Tibial nerve (tissue), 3 donors: ENCODE measurements around the gene AQP12A.

Experiments
- POLR2A ChIP-seq, 2 donors: fragments of 450-650 bp; IDR thresholded peaks; one replicate each; pipeline ENCODE4 v1.6.1; 2017; ENCODE audit warnings: antibody characterized with exemption in 2 of 2, mild to moderate bottlenecking in 2 of 2, moderate library complexity in 2 of 2
- TF ChIP-seq, protein P1 (sequence below), 5 experiments: fragments of 200-600 bp in 3 of 5; fragments of 450-650 bp in 2 of 5; sonication (generic) in 3 of 5; IDR thresholded peaks; one replicate each; pipeline ENCODE4 v1.5.1; 2016 to 2019; ENCODE audit warnings: antibody characterized with exemption in 5 of 5, mild to moderate bottlenecking in 3 of 5, moderate library complexity in 2 of 5

DNA sequence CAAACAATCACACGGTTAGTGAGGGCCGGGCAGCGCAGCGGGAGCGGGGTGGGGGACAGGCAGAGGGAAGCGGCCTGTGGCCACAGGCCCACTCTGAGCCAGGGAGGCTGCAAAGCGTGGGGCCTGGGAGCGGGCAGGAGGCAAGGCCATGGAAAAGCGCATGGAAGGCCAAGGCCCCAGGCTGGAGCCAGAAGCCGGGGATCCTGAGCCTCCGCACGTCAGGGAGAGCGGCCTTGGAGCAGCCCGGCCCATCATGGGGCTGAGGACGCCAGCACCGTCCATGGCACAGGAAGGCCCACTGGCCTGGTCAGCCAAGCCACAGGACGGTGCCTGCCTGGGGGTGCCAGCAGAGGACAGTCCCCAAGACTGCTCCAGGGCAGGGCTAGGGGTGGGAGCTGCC, 43.1 kb downstream of the AQP12A start:
- TF ChIP-seq, protein P1, sequence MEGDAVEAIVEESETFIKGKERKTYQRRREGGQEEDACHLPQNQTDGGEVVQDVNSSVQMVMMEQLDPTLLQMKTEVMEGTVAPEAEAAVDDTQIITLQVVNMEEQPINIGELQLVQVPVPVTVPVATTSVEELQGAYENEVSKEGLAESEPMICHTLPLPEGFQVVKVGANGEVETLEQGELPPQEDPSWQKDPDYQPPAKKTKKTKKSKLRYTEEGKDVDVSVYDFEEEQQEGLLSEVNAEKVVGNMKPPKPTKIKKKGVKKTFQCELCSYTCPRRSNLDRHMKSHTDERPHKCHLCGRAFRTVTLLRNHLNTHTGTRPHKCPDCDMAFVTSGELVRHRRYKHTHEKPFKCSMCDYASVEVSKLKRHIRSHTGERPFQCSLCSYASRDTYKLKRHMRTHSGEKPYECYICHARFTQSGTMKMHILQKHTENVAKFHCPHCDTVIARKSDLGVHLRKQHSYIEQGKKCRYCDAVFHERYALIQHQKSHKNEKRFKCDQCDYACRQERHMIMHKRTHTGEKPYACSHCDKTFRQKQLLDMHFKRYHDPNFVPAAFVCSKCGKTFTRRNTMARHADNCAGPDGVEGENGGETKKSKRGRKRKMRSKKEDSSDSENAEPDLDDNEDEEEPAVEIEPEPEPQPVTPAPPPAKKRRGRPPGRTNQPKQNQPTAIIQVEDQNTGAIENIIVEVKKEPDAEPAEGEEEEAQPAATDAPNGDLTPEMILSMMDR (IDR thresholded peaks at IDR 0.05) = no peak
- TF ChIP-seq POLR2A (IDR thresholded peaks at IDR 0.05) = no peak
